Choroid plexus epithelial cell (primary cell): Measurements from ENCODE around the gene CNIH2.

Source experiments
- DNase-seq: peaks from one replicate; pipeline ENCODE4 v3.0.0-alpha.2; 2010; ENCODE audit warnings: low read depth
- H3K4me3 ChIP-seq: 2 replicates; pipeline ENCODE4 v1.5.1; 2011; ENCODE audit warnings: low read depth, mild to moderate bottlenecking, control low read depth, low read length, moderate library complexity
- CTCF ChIP-seq: conservative IDR thresholded peaks from 2 replicates; pipeline ENCODE4 v1.5.1; 2011; ENCODE audit warnings: low read depth, mild to moderate bottlenecking, control low read depth, inconsistent platforms, low read length, moderate library complexity

Gene CNIH2

GRCh38 chr11:66258473-66258893 is 19.5 kb upstream of the CNIH2 start:
- TF ChIP-seq CTCF = no peak
- peak overlapping the region; percentile 92 for H3K4me3 ChIP-seq
- DNase-seq = no peak

- TF ChIP-seq CTCF = no peak
- no peak overlapping the region for H3K4me3 ChIP-seq
- DNase-seq = no peak
Observed at GRCh38 chr11:66259225-66259624, 18.8 kb upstream of the CNIH2 start.

- no peak for DNase-seq
- H3K4me3 ChIP-seq = no peak overlapping the region
- TF ChIP-seq CTCF = no peak
Observed at GRCh38 chr11:66259956-66260355, 18.0 kb upstream of the CNIH2 start.

- no peak overlapping the region for H3K4me3 ChIP-seq
- TF ChIP-seq CTCF = no peak
- no peak for DNase-seq
Observed at GRCh38 chr11:66261578-66261977, 16.4 kb upstream of the CNIH2 start.

GRCh38 chr11:66262191-66262590 is 15.8 kb upstream of the CNIH2 start:
- TF ChIP-seq CTCF = no peak
- no peak overlapping the region for H3K4me3 ChIP-seq
- no peak for DNase-seq

- H3K4me3 ChIP-seq = no peak overlapping the region
- no peak for DNase-seq
- TF ChIP-seq CTCF = no peak
Observed at GRCh38 chr11:66262696-66263095, 15.3 kb upstream of the CNIH2 start.

GRCh38 chr11:66263231-66263630 is 14.7 kb upstream of the CNIH2 start:
- H3K4me3 ChIP-seq = no peak overlapping the region
- TF ChIP-seq CTCF = no peak
- no peak for DNase-seq
